Measurements from ENCODE around the gene PLEKHJ1.

Gene PLEKHJ1

GRCh38 chr19:2280633-2281264 lies 44.6 kb upstream of the PLEKHJ1 start:
- peaks cover 9% of the 10 kb centered on the region for H4K20me1 ChIP-seq (ENCODE audit: insufficient read depth, low read length)
- no peak overlapping the region for H3K4me3 ChIP-seq (ENCODE audit: low read length)
- TF ChIP-seq EZH2phosphoT487 (IDR thresholded peaks at IDR 0.05; ENCODE audit: low read depth) (no peak), CTCF (IDR thresholded peaks at IDR 0.05; ENCODE audit: low read depth, low read length) (no peak)
- no peak overlapping the region for H3K9ac ChIP-seq (ENCODE audit: low read length)
- H3K4me2 ChIP-seq (ENCODE audit: low read length) = no peak overlapping the region
- peaks cover 23% of the 10 kb centered on the region for H3K27me3 ChIP-seq (ENCODE audit: low read depth, low read length)
- H3K79me2 ChIP-seq (ENCODE audit: low read length) = no peaks in the 10 kb centered on the region; the same call in 1 of the 2 replicates
- peaks cover 6% of the 10 kb centered on the region for H3K36me3 ChIP-seq (replicated peaks; ENCODE audit: low read depth, low read length)
- H3K27ac ChIP-seq (ENCODE audit: low read length) = no peak overlapping the region
- no peaks in the 10 kb centered on the region for H3K9me3 ChIP-seq (ENCODE audit: insufficient read depth, low read length)
- H2AFZ ChIP-seq (ENCODE audit: low read depth, low read length) = no peak overlapping the region
- peaks cover 10% of the 10 kb centered on the region for H3K4me1 ChIP-seq (ENCODE audit: low read length)

- H4K20me1 ChIP-seq (ENCODE audit: insufficient read depth, low read length) = peaks cover 26% of the 10 kb centered on the region
- no peak overlapping the region for H3K9ac ChIP-seq (ENCODE audit: low read length)
- H3K4me1 ChIP-seq (ENCODE audit: low read length) = peaks cover 15% of the 10 kb centered on the region
- no peak overlapping the region for H3K4me3 ChIP-seq (ENCODE audit: low read length)
- H3K27ac ChIP-seq (ENCODE audit: low read length) = no peak overlapping the region
- TF ChIP-seq EZH2phosphoT487 (IDR thresholded peaks at IDR 0.05; ENCODE audit: low read depth) = no peak
- TF ChIP-seq CTCF (IDR thresholded peaks at IDR 0.05; ENCODE audit: low read depth, low read length) = no peak
- no peak overlapping the region for H2AFZ ChIP-seq (ENCODE audit: low read depth, low read length)
- peaks cover 16% of the 10 kb centered on the region for H3K36me3 ChIP-seq (replicated peaks; ENCODE audit: low read depth, low read length)
- H3K79me2 ChIP-seq (ENCODE audit: low read length) = peaks cover 18% of the 10 kb centered on the region
- H3K9me3 ChIP-seq (ENCODE audit: insufficient read depth, low read length) = no peaks in the 10 kb centered on the region
- no peak overlapping the region for H3K4me2 ChIP-seq (ENCODE audit: low read length)
- peaks cover 23% of the 10 kb centered on the region for H3K27me3 ChIP-seq (ENCODE audit: low read depth, low read length)
Measured at GRCh38 chr19:2278459-2279158, 42.5 kb upstream of the PLEKHJ1 start.

- Histone ChIP-seq H3K27me3 (ENCODE audit: low read depth, low read length) (peaks cover 15% of the 10 kb centered on the region), H3K4me1 (ENCODE audit: low read length) (peaks cover 27% of the 10 kb centered on the region), H3K27ac (ENCODE audit: low read length) (no peak overlapping the region), H3K36me3 (replicated peaks; ENCODE audit: low read depth, low read length) (peaks cover 24% of the 10 kb centered on the region), H3K4me3 (ENCODE audit: low read length) (no peak overlapping the region), H2AFZ (ENCODE audit: low read depth, low read length) (no peak overlapping the region), H3K4me2 (ENCODE audit: low read length) (no peak overlapping the region), H3K9me3 (ENCODE audit: insufficient read depth, low read length) (no peaks in the 10 kb centered on the region), H3K79me2 (ENCODE audit: low read length) (peaks cover 31% of the 10 kb centered on the region), H4K20me1 (ENCODE audit: insufficient read depth, low read length) (peaks cover 40% of the 10 kb centered on the region), H3K9ac (ENCODE audit: low read length) (no peak overlapping the region)
- no peak for TF ChIP-seq EZH2phosphoT487 (IDR thresholded peaks at IDR 0.05; ENCODE audit: low read depth)
- no peak for TF ChIP-seq CTCF (IDR thresholded peaks at IDR 0.05; ENCODE audit: low read depth, low read length)
Measured at GRCh38 chr19:2277138-2277537, 41.0 kb upstream of the PLEKHJ1 start.

- Histone ChIP-seq H4K20me1 (ENCODE audit: insufficient read depth, low read length) (peaks cover 47% of the 10 kb centered on the region), H3K4me3 (ENCODE audit: low read length) (no peak overlapping the region), H3K4me2 (ENCODE audit: low read length) (no peak overlapping the region), H3K9me3 (ENCODE audit: insufficient read depth, low read length) (no peaks in the 10 kb centered on the region), H3K4me1 (ENCODE audit: low read length) (peaks cover 26% of the 10 kb centered on the region), H3K36me3 (replicated peaks; ENCODE audit: low read depth, low read length) (peaks cover 28% of the 10 kb centered on the region), H3K9ac (ENCODE audit: low read length) (no peak overlapping the region), H3K27me3 (ENCODE audit: low read depth, low read length) (peaks cover 8% of the 10 kb centered on the region; the same call in 1 of the 2 replicates), H3K27ac (ENCODE audit: low read length) (no peak overlapping the region), H3K79me2 (ENCODE audit: low read length) (peaks cover 38% of the 10 kb centered on the region), H2AFZ (ENCODE audit: low read depth, low read length) (no peak overlapping the region)
- TF ChIP-seq CTCF (IDR thresholded peaks at IDR 0.05; ENCODE audit: low read depth, low read length) (no peak), EZH2phosphoT487 (IDR thresholded peaks at IDR 0.05; ENCODE audit: low read depth) (no peak)
Measured at GRCh38 chr19:2276429-2276986, 40.4 kb upstream of the PLEKHJ1 start.
